Activated CD8-positive, alpha-beta memory T cell treated with anti-CD3 and anti-CD28 coated beads, Interleukin-2, amount 50 U/mL, for 48 hours (primary cell): ENCODE measurements around the gene GATAD2B.
"Not testable (repeated sequence)": the region's sequence is repeated elsewhere in the genome, so short reads cannot be mapped to it uniquely, and the experiment has no call there.

Source experiments
- DNase-seq: peaks from one replicate; pipeline ENCODE4 v3.0.0-alpha.2; 2020

Gene GATAD2B

GRCh38 chr1:153775458-153776327 is 147.1 kb downstream of the GATAD2B start:
- DNase-seq, result peak; percentile 80

- no peak for DNase-seq
These were observed 147.9 kb downstream of the GATAD2B start, which contains the start of gene SLC27A3 for GRCh38 chr1:153774780-153775457. TSS of gene SLC27A3 (plus strand) at chr1:153775407. CDS start at chr1:153775498, 91 bp downstream.

- DNase-seq, result no peak
These were observed 148.7 kb downstream of the GATAD2B start for GRCh38 chr1:153774026-153774595.

GRCh38 chr1:153773096-153773921 is 149.5 kb downstream of the GATAD2B start:
- no peak for DNase-seq

GRCh38 chr1:153771841-153772593 is 150.8 kb downstream of the GATAD2B start:
- DNase-seq, result no peak

- DNase-seq, result no peak
These were observed 151.5 kb downstream of the GATAD2B start for GRCh38 chr1:153771261-153771660.

- no peak for DNase-seq
These were observed 152.0 kb downstream of the GATAD2B start for GRCh38 chr1:153770797-153771196.

- no peak for DNase-seq
These were observed 153.6 kb downstream of the GATAD2B start for GRCh38 chr1:153769221-153769620.

- DNase-seq, result no peak
These were observed 154.2 kb downstream of the GATAD2B start for GRCh38 chr1:153768316-153769181.

- DNase-seq, result no peak
These were observed 155.3 kb downstream of the GATAD2B start for GRCh38 chr1:153767519-153767918.

GRCh38 chr1:153766663-153767062 is 156.1 kb downstream of the GATAD2B start:
- DNase-seq, result not testable (repeated sequence)

GRCh38 chr1:153764310-153764709 is 158.5 kb downstream of the GATAD2B start:
- no peak for DNase-seq

GRCh38 chr1:153763365-153764225 is 159.2 kb downstream of the GATAD2B start:
- DNase-seq, result no peak

- no peak for DNase-seq
These were observed 162.3 kb downstream of the GATAD2B start for GRCh38 chr1:153760440-153760839.
